Prostate gland (tissue), 2 donors: ENCODE measurements around the gene GALNT16. TPM values are rescaled to one million over a fixed set of nuclear protein-coding genes. Genes with fewer than 3 reads are reported as not detected.

Experiments used
- DNase-seq: peaks from one replicate; pipeline ENCODE4 v3.0.0-alpha.2; 2019; ENCODE audit warnings: low spot score
- H3K27ac ChIP-seq, 2 donors: fragments of 200-600 bp; sonication (generic); 2 replicates each; pipeline ENCODE4 v1.5.1; 2017 to 2019
- H3K27me3 ChIP-seq: fragments of 200-600 bp; sonication (generic); replicated peaks from 2 replicates; pipeline ENCODE4 v1.5.1; 2019; ENCODE audit not compliant: insufficient read depth
- H3K36me3 ChIP-seq, 2 donors: fragments of 200-600 bp; sonication (generic); 1 replicate in 1 of 2; 2 replicates in 1 of 2; pipeline versions ENCODE4 v1.5.1 to v1.8.1; 2017 to 2019
- H3K4me1 ChIP-seq: fragments of 200-600 bp; sonication (generic); replicated peaks from 2 replicates; pipeline ENCODE4 v1.5.1; 2019
- H3K4me3 ChIP-seq, 2 donors: fragments of 200-600 bp; sonication (generic); 2 replicates each; pipeline ENCODE4 v1.5.1; 2017 to 2019
- H3K9me3 ChIP-seq: fragments of 200-600 bp; sonication (generic); 2 replicates; pipeline ENCODE4 v1.5.1; 2017
- POLR2A ChIP-seq: fragments of 450-650 bp; IDR thresholded peaks from one replicate; pipeline ENCODE4 v1.6.1; 2016; ENCODE audit warnings: antibody characterized with exemption, mild to moderate bottlenecking
- POLR2AphosphoS5 ChIP-seq: sonication (generic); formaldehyde crosslinking; IDR thresholded peaks from one replicate; pipeline ENCODE4 v1.6.1; 2017; ENCODE audit warnings: antibody characterized with exemption
- WGBS: methylation state at CpG from one replicate; pipeline ENCODE4 v1.1.5; 2018; 5-methylcytosine and 5-hydroxymethylcytosine counted together
- intact Hi-C: fragments of 100-400 bp; cut with DNase I; formaldehyde crosslinking; loops from one replicate; pipeline ENCODE4 v1.14.2; 2022
- total RNA-seq, 2 donors: library from RNA; depleted of rRNA; stranded (reverse); fragments of >200 nt; gene quantifications; one replicate each; pipeline ENCODE4 v1.1.0, GENCODE V29; 2016
- TF ChIP-seq, protein P1 (sequence below), 4 experiments: fragments of 200-600 bp in 2 of 4; fragments of 450-650 bp in 2 of 4; sonication (generic) in 2 of 4; IDR thresholded peaks; 1 replicate in 3 of 4; 2 replicates in 1 of 4; pipeline ENCODE4 v1.5.1; 2016 to 2019; ENCODE audit warnings: antibody characterized with exemption in 4 of 4, mild to moderate bottlenecking in 2 of 4, moderate library complexity in 2 of 4

The GALNT16 gene
- total RNA-seq, 2 donors from 2014 or later, result 2.0 to 6.9 TPM

GRCh38 chr14:69354383-69355153, 94.6 kb downstream of the GALNT16 start:
- no peaks in the 10 kb centered on the region for H3K27me3 ChIP-seq
- no peak overlapping the region for H3K4me3 ChIP-seq
- 61% methylated on average over 11 of the region's 11 CpGs for WGBS
- peaks cover 5% of the 10 kb centered on the region for H3K4me1 ChIP-seq
- intact Hi-C loops, result loop anchor here (5.0 to 10.0 kb wide), 2 partner anchors 97 to 220 kb away; no protein-coding TSS in a partner anchor
- H3K9me3 ChIP-seq, result no peaks in the 10 kb centered on the region
- H3K27ac ChIP-seq, result peak overlapping the region; percentile 61 to 64
- no peaks in the 10 kb centered on the region for H3K36me3 ChIP-seq
- TF ChIP-seq, protein P1, sequence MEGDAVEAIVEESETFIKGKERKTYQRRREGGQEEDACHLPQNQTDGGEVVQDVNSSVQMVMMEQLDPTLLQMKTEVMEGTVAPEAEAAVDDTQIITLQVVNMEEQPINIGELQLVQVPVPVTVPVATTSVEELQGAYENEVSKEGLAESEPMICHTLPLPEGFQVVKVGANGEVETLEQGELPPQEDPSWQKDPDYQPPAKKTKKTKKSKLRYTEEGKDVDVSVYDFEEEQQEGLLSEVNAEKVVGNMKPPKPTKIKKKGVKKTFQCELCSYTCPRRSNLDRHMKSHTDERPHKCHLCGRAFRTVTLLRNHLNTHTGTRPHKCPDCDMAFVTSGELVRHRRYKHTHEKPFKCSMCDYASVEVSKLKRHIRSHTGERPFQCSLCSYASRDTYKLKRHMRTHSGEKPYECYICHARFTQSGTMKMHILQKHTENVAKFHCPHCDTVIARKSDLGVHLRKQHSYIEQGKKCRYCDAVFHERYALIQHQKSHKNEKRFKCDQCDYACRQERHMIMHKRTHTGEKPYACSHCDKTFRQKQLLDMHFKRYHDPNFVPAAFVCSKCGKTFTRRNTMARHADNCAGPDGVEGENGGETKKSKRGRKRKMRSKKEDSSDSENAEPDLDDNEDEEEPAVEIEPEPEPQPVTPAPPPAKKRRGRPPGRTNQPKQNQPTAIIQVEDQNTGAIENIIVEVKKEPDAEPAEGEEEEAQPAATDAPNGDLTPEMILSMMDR (IDR thresholded peaks at IDR 0.05), result no peak
- TF ChIP-seq POLR2AphosphoS5, result no peak
- TF ChIP-seq POLR2A, result no peak
- peak; percentile 16 for DNase-seq

DNA sequence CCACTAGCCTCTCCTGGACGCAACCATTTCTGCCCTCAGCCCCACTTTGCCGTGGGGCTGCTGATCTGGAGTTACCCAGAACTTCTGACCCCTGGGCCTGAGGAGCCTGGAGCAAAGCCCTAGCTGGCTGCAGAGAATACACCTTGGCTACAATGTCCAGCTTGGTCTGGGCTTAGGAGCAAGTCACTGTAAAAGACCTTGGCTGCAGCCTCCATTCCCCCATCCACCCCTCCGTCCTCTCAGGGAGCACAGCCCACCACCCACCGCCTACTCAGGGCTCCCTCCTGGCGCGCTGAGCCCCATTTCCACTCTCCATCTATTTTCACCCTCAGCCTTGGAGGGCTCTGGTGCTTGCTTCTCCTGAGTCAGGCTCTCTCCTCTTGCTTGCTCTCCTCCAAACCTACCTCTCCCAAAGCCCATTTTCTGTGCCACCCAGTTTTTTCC, 95.2 kb downstream of the GALNT16 start:
- H3K27ac ChIP-seq, result peak overlapping the region; percentile 61 to 64
- no peaks in the 10 kb centered on the region for H3K27me3 ChIP-seq
- no peaks in the 10 kb centered on the region for H3K36me3 ChIP-seq
- TF ChIP-seq POLR2AphosphoS5, result no peak
- TF ChIP-seq, protein P1 (IDR thresholded peaks at IDR 0.05), result no peak
- no peak for TF ChIP-seq POLR2A
- H3K9me3 ChIP-seq, result no peaks in the 10 kb centered on the region
- intact Hi-C loops, result loop anchor here (10.0 kb wide), 1 partner anchor 220 kb away; no protein-coding TSS in a partner anchor
- no peak for DNase-seq
- WGBS, result 89% methylated on average over 6 of the region's 6 CpGs
- H3K4me3 ChIP-seq, result no peak overlapping the region
- peaks cover 5% of the 10 kb centered on the region for H3K4me1 ChIP-seq

DNA sequence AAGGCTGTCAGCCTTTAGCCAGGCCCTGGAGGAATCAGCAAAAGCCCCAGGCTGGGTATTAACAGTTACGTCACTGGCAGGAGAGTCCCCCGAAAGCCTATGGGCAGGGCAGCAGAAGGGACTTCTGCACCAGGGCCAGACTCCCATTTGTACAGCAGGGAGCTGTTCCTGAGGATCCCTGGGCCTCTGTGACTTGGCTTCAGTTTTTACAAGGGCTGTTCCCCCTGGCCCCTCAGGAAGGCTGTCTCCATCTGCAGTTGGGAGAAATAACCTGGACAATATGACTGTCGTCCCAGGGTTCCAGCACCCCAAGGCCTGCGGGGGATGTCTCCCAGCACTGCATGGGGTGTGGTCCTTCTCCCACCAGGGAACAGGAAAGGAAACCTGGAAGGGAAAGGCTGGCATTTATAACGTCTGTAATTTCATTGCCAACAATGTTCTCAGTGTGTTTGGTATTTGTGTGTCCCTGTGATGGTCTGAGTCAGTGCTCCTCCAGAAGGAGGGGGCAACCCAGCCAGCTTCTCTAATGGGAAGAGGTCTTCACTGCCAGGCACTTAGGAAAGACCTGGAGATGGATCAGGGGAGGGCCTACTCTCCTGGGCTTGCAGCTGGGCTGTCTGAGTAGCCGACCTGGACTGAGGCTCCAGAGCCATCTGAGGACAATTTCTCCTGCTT, 95.8 kb downstream of the GALNT16 start:
- intact Hi-C loops, result loop anchor here (10.0 kb wide), 1 partner anchor 221 kb away; no protein-coding TSS in a partner anchor
- Histone ChIP-seq H3K9me3 (no peaks in the 10 kb centered on the region), H3K4me1 (peaks cover 5% of the 10 kb centered on the region), H3K4me3 (no peak overlapping the region), H3K27me3 (no peaks in the 10 kb centered on the region), H3K27ac (peak overlapping the region; percentile 61 to 64), H3K36me3 (no peaks in the 10 kb centered on the region)
- DNase-seq, result peak; percentile 23
- TF ChIP-seq, protein P1 (IDR thresholded peaks at IDR 0.05), result no peak
- peak; percentile 59 for TF ChIP-seq POLR2AphosphoS5
- no peak for TF ChIP-seq POLR2A
- WGBS, result 32% methylated on average over 6 of the region's 6 CpGs

DNA sequence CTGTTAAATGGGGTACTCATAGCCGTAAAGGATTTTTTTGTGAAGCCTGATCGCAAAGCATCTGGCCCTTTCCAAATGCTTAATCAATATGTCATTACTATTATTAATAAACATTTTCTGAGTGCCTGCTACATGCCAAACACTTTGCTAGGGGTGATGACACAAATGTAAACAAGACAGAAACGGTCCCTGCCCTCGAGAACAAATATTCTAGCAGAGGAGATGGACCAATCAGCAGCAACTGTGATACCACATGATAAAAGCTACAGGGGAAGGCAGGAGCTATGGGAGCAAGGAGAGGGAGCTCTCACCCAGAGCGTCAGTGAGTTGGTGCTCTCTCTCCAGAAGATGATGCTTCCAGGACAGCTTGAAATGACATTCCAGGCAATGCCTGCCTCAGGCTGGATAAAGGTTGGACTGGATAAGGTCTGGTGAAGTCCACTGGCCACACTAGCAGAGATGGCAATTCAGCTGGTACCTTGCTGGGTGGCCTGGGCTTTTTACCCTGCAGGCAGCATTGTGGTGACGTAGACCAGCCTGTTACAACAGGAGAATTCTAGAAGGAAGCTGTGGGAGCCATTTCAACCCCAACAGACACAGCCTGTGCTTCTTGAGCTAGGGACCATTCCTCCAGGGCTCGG, 97.1 kb downstream of the GALNT16 start:
- Histone ChIP-seq H3K9me3 (no peaks in the 10 kb centered on the region), H3K27ac (no peak overlapping the region), H3K36me3 (no peaks in the 10 kb centered on the region), H3K27me3 (no peaks in the 10 kb centered on the region), H3K4me1 (peaks cover 5% of the 10 kb centered on the region), H3K4me3 (no peak overlapping the region)
- TF ChIP-seq, protein P1 (IDR thresholded peaks at IDR 0.05), result no peak
- TF ChIP-seq POLR2AphosphoS5 (no peak), POLR2A (no peak)
- 68% methylated on average over 7 of the region's 7 CpGs for WGBS
- intact Hi-C loops, result loop anchor here (10.0 kb wide), 1 partner anchor 222 kb away; no protein-coding TSS in a partner anchor
- DNase-seq, result no peak
